CD14-positive monocyte (primary cell): ENCODE measurements around the gene POLR2C. TPM values are rescaled to one million over a fixed set of nuclear protein-coding genes. Genes with fewer than 3 reads are reported as not detected.

Experiments used
- DNase-seq, 3 donors: peaks; one replicate each; pipeline ENCODE4 v3.0.0-alpha.2; 2011 to 2022
- H2AFZ ChIP-seq: 2 replicates; pipeline ENCODE4 v1.6.0; 2012; ENCODE audit warnings: mild to moderate bottlenecking, low read depth, low read length, inconsistent platforms; ENCODE audit not compliant: insufficient read depth, poor library complexity, severe bottlenecking
- H3K27ac ChIP-seq, 2 donors: 1 replicate in 1 of 2; 2 replicates in 1 of 2; pipeline ENCODE4 v1.5.1; 2012 to 2013; ENCODE audit warnings: low read length in 2 of 2, control low read depth in 1 of 2, inconsistent platforms in 1 of 2, low read depth in 1 of 2, mild to moderate bottlenecking in 1 of 2
- H3K27me3 ChIP-seq, 2 donors: one replicate each; pipeline versions ENCODE4 v1.6.0 to v1.6.1; 2011 to 2013; ENCODE audit warnings: low read length in 2 of 2; ENCODE audit not compliant: control insufficient read depth in 2 of 2, insufficient read depth in 2 of 2
- H3K36me3 ChIP-seq, 2 donors: replicated peaks in 1 of 2; 1 replicate in 1 of 2; 2 replicates in 1 of 2; pipeline versions ENCODE4 v1.5.1 to v1.6.1; 2012 to 2013; ENCODE audit warnings: low read length in 2 of 2, control low read depth in 1 of 2, inconsistent platforms in 1 of 2, mild to moderate bottlenecking in 1 of 2; ENCODE audit not compliant: insufficient read depth in 2 of 2, control insufficient read depth in 1 of 2
- H3K4me1 ChIP-seq, 2 donors: 1 replicate in 1 of 2; 2 replicates in 1 of 2; pipeline versions ENCODE4 v1.5.1 to v1.6.1; 2012 to 2013; ENCODE audit warnings: low read length in 2 of 2, control low read depth in 1 of 2, inconsistent platforms in 1 of 2, mild to moderate bottlenecking in 1 of 2, moderate library complexity in 1 of 2; ENCODE audit not compliant: insufficient read depth in 2 of 2, control insufficient read depth in 1 of 2
- H3K4me2 ChIP-seq: replicated peaks from 2 replicates; pipeline ENCODE3; 2012; ENCODE audit warnings: low read length, moderate library complexity, mild to moderate bottlenecking; ENCODE audit not compliant: poor library complexity, severe bottlenecking; ENCODE audit errors: extremely low read depth
- H3K4me3 ChIP-seq, 3 experiments: fragments of 200-600 bp in 1 of 3; sonication (generic) in 1 of 3; replicated peaks in 1 of 3; 1 replicate in 2 of 3; 2 replicates in 1 of 3; pipeline ENCODE4 v1.5.1; 2011 to 2013; ENCODE audit warnings: low read length in 3 of 3, mild to moderate bottlenecking in 3 of 3, control low read depth in 2 of 3, low read depth in 2 of 3, inconsistent platforms in 1 of 3, moderate library complexity in 1 of 3
- H3K79me2 ChIP-seq: 2 replicates; pipeline ENCODE4 v1.6.0; 2012; ENCODE audit warnings: mild to moderate bottlenecking, control low read depth, inconsistent platforms, low read length, moderate library complexity; ENCODE audit not compliant: insufficient read depth
- H3K9ac ChIP-seq: 2 replicates; pipeline ENCODE4 v1.6.0; 2017; ENCODE audit warnings: low read length, mild to moderate bottlenecking; ENCODE audit not compliant: insufficient read depth, poor library complexity, severe bottlenecking
- H3K9me3 ChIP-seq, 2 donors: replicated peaks in 1 of 2; 1 replicate in 1 of 2; 2 replicates in 1 of 2; pipeline versions ENCODE4 v1.5.1 to v1.6.1; 2012 to 2013; ENCODE audit warnings: low read length in 2 of 2, control low read depth in 1 of 2; ENCODE audit not compliant: control insufficient read depth in 1 of 2, insufficient read depth in 1 of 2
- H4K20me1 ChIP-seq: 2 replicates; pipeline ENCODE4 v1.6.0; 2012; ENCODE audit warnings: mild to moderate bottlenecking, low read length, control low read depth, moderate library complexity; ENCODE audit not compliant: insufficient read depth
- H3K27ac Mint-ChIP-seq, 7 donors: one replicate each; pipeline ENCODE4 v1.8.0; 2020; ENCODE audit warnings: mild to moderate bottlenecking in 7 of 7, mixed read lengths in 7 of 7, moderate library complexity in 6 of 7, inconsistent platforms in 2 of 7
- H3K27me3 Mint-ChIP-seq, 3 donors: one replicate each; pipeline ENCODE4 v1.8.0; 2021 to 2022; ENCODE audit warnings: low read depth in 3 of 3, mild to moderate bottlenecking in 3 of 3, mixed read lengths in 3 of 3, moderate library complexity in 3 of 3, inconsistent platforms in 1 of 3
- H3K36me3 Mint-ChIP-seq, 2 donors: one replicate each; pipeline ENCODE4 v1.8.0; 2020; ENCODE audit warnings: mixed read lengths in 2 of 2, inconsistent platforms in 1 of 2, mild to moderate bottlenecking in 1 of 2
- H3K4me1 Mint-ChIP-seq: one replicate; pipeline ENCODE4 v1.8.0; 2020; ENCODE audit warnings: mild to moderate bottlenecking, mixed read lengths
- H3K4me3 Mint-ChIP-seq, 2 donors: one replicate each; pipeline ENCODE4 v1.8.0; 2020; ENCODE audit warnings: mild to moderate bottlenecking in 2 of 2, mixed read lengths in 2 of 2, moderate library complexity in 1 of 2
- H3K9me3 Mint-ChIP-seq, 7 donors: one replicate each; pipeline ENCODE4 v1.8.0; 2020 to 2022; ENCODE audit warnings: mixed read lengths in 7 of 7, mild to moderate bottlenecking in 6 of 7, moderate library complexity in 6 of 7, inconsistent platforms in 2 of 7
- CTCF ChIP-seq: fragments of 200-600 bp; IDR thresholded peaks from one replicate; pipeline ENCODE4 v1.8.0; 2022; ENCODE audit warnings: antibody characterized with exemption, mild to moderate bottlenecking
- WGBS: methylation state at CpG from one replicate; pipeline ENCODE4 v1.1.5; 2013; ENCODE audit warnings: missing lambda C conversion rate; ENCODE audit not compliant: insufficient coverage; 5-methylcytosine and 5-hydroxymethylcytosine counted together
- intact Hi-C, 2 donors: fragments of 100-400 bp; cut with micrococcal nuclease; formaldehyde crosslinking; loops; one replicate each; pipeline versions ENCODE4 v1.15.0 to v1.15.1; 2023
- polyA plus RNA-seq, 3 donors: library from polyadenylated mRNA; depleted of rRNA in 1 of 3; unstranded in 2 of 3; stranded (reverse) in 1 of 3; fragments of 300-500 nt in 2 of 3; fragments of >200 nt in 1 of 3; fragmentation: Illumina TruSeq in 2 of 3; gene quantifications; 1 replicate in 2 of 3; 2 replicates in 1 of 3; pipeline ENCODE4 v1.2.3, GENCODE V29; 2012 to 2021

The POLR2C gene
- polyA plus RNA-seq, 3 donors, result 22.6 to 51.3 (median 24.4) TPM

DNA sequence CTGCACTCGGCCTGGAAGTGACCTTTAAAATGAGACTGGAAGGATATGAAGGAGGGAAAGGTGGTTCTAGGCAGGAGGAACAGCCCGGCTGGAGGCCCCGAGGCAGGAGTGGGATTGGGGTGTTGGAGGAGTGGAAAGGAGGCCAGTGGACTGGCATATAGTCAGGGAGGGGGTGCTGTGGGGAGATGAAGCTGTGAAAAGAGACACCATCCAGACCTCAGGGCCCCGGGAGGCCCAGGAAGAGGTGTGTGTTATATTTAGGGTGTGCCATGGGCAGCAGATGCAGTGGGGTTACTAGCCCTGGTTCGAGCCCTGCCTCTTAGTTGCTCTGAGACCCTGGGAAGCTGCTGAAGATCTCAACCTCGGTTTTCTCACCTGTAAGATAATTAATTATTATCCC lies 42.7 kb downstream of the POLR2C start:
- no peak overlapping the region for H3K4me2 ChIP-seq
- no peaks in the 10 kb centered on the region for H3K36me3 ChIP-seq
- intact Hi-C loops, result no loop called here
- no peak for DNase-seq
- no peaks in the 10 kb centered on the region for H3K79me2 ChIP-seq
- 87% methylated on average over 4 of the region's 6 CpGs for WGBS
- Mint-ChIP-seq H3K27ac (no peak overlapping the region), H3K4me3 (no peak overlapping the region), H3K4me1 (no peaks in the 10 kb centered on the region), H3K9me3 (no peaks in the 10 kb centered on the region), H3K27me3 (peaks cover 3 to 5% (median 3%) of the 10 kb centered on the region in 3 donors), H3K36me3 (no peaks in the 10 kb centered on the region)
- H3K4me3 ChIP-seq, result no peak overlapping the region
- H3K27me3 ChIP-seq, result no peaks in the 10 kb centered on the region
- no peak overlapping the region for H3K9ac ChIP-seq
- no peak for TF ChIP-seq CTCF
- H4K20me1 ChIP-seq, result no peaks in the 10 kb centered on the region
- no peaks in the 10 kb centered on the region for H3K9me3 ChIP-seq
- H2AFZ ChIP-seq, result no peak overlapping the region
- H3K27ac ChIP-seq, result no peak overlapping the region
- H3K4me1 ChIP-seq, result no peaks in the 10 kb centered on the region

- H3K9me3 Mint-ChIP-seq, result no peaks in the 10 kb centered on the region
- Histone ChIP-seq H2AFZ (no peak overlapping the region), H3K9ac (no peak overlapping the region), H4K20me1 (no peaks in the 10 kb centered on the region), H3K4me1 (no peaks in the 10 kb centered on the region), H3K4me2 (no peak overlapping the region), H3K36me3 (no peaks in the 10 kb centered on the region), H3K4me3 (no peak overlapping the region), H3K9me3 (no peaks in the 10 kb centered on the region), H3K27me3 (no peaks in the 10 kb centered on the region), H3K79me2 (no peaks in the 10 kb centered on the region), H3K27ac (no peak overlapping the region)
- no peak overlapping the region for H3K27ac Mint-ChIP-seq
- no peak overlapping the region for H3K4me3 Mint-ChIP-seq
- no peak for TF ChIP-seq CTCF
- intact Hi-C loops, result no loop called here
- no peak for DNase-seq
- WGBS, result 77% methylated on average over 10 of the region's 13 CpGs
- peaks cover 3% of the 10 kb centered on the region in 3 donors for H3K27me3 Mint-ChIP-seq
- H3K36me3 Mint-ChIP-seq, result no peaks in the 10 kb centered on the region
- no peaks in the 10 kb centered on the region for H3K4me1 Mint-ChIP-seq
Measured at GRCh38 chr16:57507136-57508034, 44.9 kb downstream of the POLR2C start.
